Keratinocyte (primary cell): ENCODE measurements around the gene PCBD1. TPM values are rescaled to one million over a fixed set of nuclear protein-coding genes. Genes with fewer than 3 reads are reported as not detected.

Source experiments
- DNase-seq: peaks from one replicate; pipeline ENCODE4 v3.0.0-alpha.2; 2011; ENCODE audit warnings: low read depth, missing footprints, low spot score
- FAIRE-seq: peaks from 2 replicates; lab custom pipeline; 2011; peaks lifted over from hg19 to GRCh38; lab: Jason Lieb, UNC
- H2AFZ ChIP-seq: 2 replicates; pipeline ENCODE4 v1.6.0; 2012; ENCODE audit warnings: low read length, control low read depth, inconsistent platforms; ENCODE audit not compliant: control insufficient read depth
- H3K27ac ChIP-seq: 2 replicates; pipeline ENCODE4 v1.5.1; 2011; ENCODE audit warnings: low read length; ENCODE audit not compliant: control insufficient read depth, insufficient read depth
- H3K27me3 ChIP-seq: 3 replicates; pipeline ENCODE4 v1.6.0; 2011; ENCODE audit warnings: low read length; ENCODE audit not compliant: control insufficient read depth, insufficient read depth; ENCODE audit errors: extremely low read depth
- H3K36me3 ChIP-seq, 2 experiments: 2 replicates in 1 of 2; 3 replicates in 1 of 2; pipeline ENCODE4 v1.5.1; 2011; ENCODE audit warnings: low read length in 2 of 2, mild to moderate bottlenecking in 1 of 2; ENCODE audit not compliant: control insufficient read depth in 2 of 2, insufficient read depth in 2 of 2; ENCODE audit errors: extremely low read depth in 1 of 2
- H3K4me1 ChIP-seq: 3 replicates; pipeline ENCODE4 v1.5.1; 2011; ENCODE audit warnings: low read length; ENCODE audit not compliant: control insufficient read depth, insufficient read depth; ENCODE audit errors: extremely low read depth
- H3K4me2 ChIP-seq: 3 replicates; pipeline ENCODE4 v1.6.0; 2011; ENCODE audit warnings: low read depth, low read length; ENCODE audit not compliant: control insufficient read depth, insufficient read depth; ENCODE audit errors: extremely low read depth
- H3K4me3 ChIP-seq, 3 experiments: fragments of 200-600 bp in 1 of 3; sonication (generic) in 1 of 3; 2 replicates in 2 of 3; 3 replicates in 1 of 3; pipeline ENCODE4 v1.5.1; 2011 to 2016; ENCODE audit warnings: low read length in 3 of 3, mild to moderate bottlenecking in 3 of 3, control low read depth in 2 of 3, inconsistent platforms in 1 of 3, low read depth in 1 of 3, mixed read lengths in 1 of 3, mixed run types in 1 of 3, moderate library complexity in 1 of 3; ENCODE audit not compliant: control insufficient read depth in 2 of 3, insufficient read depth in 2 of 3; ENCODE audit errors: extremely low read depth in 1 of 3
- H3K79me2 ChIP-seq: 2 replicates; pipeline ENCODE4 v1.6.0; 2012; ENCODE audit warnings: low read length; ENCODE audit not compliant: control insufficient read depth, insufficient read depth
- H3K9ac ChIP-seq: 3 replicates; pipeline ENCODE4 v1.6.0; 2011; ENCODE audit warnings: low read length; ENCODE audit not compliant: control insufficient read depth, insufficient read depth; ENCODE audit errors: extremely low read depth
- H3K9me1 ChIP-seq: 3 replicates; pipeline ENCODE4 v1.6.0; 2011; ENCODE audit warnings: low read length; ENCODE audit not compliant: control insufficient read depth, insufficient read depth; ENCODE audit errors: extremely low read depth
- H3K9me3 ChIP-seq: 2 replicates; pipeline ENCODE4 v1.5.1; 2012; ENCODE audit warnings: low read depth, low read length; ENCODE audit not compliant: control insufficient read depth
- H4K20me1 ChIP-seq: 3 replicates; pipeline ENCODE4 v1.6.0; 2011; ENCODE audit warnings: low read length; ENCODE audit not compliant: control insufficient read depth, insufficient read depth; ENCODE audit errors: extremely low read depth
- EZH2 ChIP-seq: IDR thresholded peaks from one replicate; pipeline ENCODE4 v1.6.1; 2012; ENCODE audit warnings: inconsistent platforms, mild to moderate bottlenecking, low read length, moderate library complexity
- dilution Hi-C: fragments of 300-500 bp; cut with MboI; formaldehyde crosslinking; loops from one replicate; pipeline ENCODE4 v1.7.0; 2020; ENCODE audit warnings: low sequenced_read_pairs; ENCODE audit not compliant: extremely low pct_ligation_motif_present
- polyA plus RNA-seq, 5 experiments: library from polyadenylated mRNA; depleted of rRNA in 3 of 5; stranded (reverse) in 3 of 5; stranded (forward) in 1 of 5; unstranded in 1 of 5; fragments of >200 nt; gene quantifications; 1 replicate in 1 of 5; 2 replicates in 3 of 5; 3 replicates in 1 of 5; pipeline versions ENCODE4 v1.2.1 to v1.2.3, GENCODE V29; 2011 to 2012; ENCODE audit warnings: missing spikeins in 2 of 5, low read depth in 1 of 5, low replicate concordance in 1 of 5
- TF ChIP-seq, protein P1 (sequence below), 3 experiments: IDR thresholded peaks in 1 of 3; conservative IDR thresholded peaks in 1 of 3; optimal IDR thresholded peaks in 1 of 3; 2 replicates in 2 of 3; 3 replicates in 1 of 3; pipeline versions ENCODE3 to v1.5.1; 2011; ENCODE audit warnings: low read length in 3 of 3, mild to moderate bottlenecking in 3 of 3, moderate library complexity in 2 of 3, control low read depth in 1 of 3, inconsistent platforms in 1 of 3; ENCODE audit not compliant: insufficient read depth in 2 of 3; ENCODE audit errors: extremely low read depth in 1 of 3

PCBD1 gene
- polyA plus RNA-seq, 1 donor (not counting 4 experiments of a cell fraction or from before 2014, with no cell fraction given), result 41.5 TPM

DNA sequence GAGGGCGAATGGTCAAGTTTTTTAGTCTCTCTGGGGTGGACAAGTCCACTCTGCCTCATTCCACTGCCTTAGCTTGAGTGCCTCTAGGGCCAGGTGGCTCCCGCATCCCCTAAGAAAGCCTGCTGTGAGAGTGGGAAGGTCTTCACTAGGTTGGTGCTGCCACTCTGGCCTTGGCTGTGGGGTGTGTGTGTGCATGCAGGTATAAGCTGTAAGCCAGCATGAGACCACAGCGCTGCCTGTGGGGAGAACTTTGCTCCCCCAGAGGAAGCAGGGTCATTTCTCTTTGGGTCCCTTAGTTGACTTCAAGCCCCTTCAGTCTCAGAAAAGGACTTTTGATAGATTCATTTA is 25.5 kb upstream of the PCBD1 start:
- no peak overlapping the region for H3K9ac ChIP-seq
- FAIRE-seq (no peak), DNase-seq (no peak)
- H3K4me3 ChIP-seq, result no peak overlapping the region
- H3K79me2 ChIP-seq, result no peaks in the 10 kb centered on the region
- no peaks in the 10 kb centered on the region for H3K4me1 ChIP-seq
- no peak overlapping the region for H3K27ac ChIP-seq
- no peaks in the 10 kb centered on the region for H4K20me1 ChIP-seq
- peaks cover 21% of the 10 kb centered on the region for H3K27me3 ChIP-seq
- H2AFZ ChIP-seq, result no peak overlapping the region
- dilution Hi-C loops, result no loop called here
- TF ChIP-seq, protein P1, sequence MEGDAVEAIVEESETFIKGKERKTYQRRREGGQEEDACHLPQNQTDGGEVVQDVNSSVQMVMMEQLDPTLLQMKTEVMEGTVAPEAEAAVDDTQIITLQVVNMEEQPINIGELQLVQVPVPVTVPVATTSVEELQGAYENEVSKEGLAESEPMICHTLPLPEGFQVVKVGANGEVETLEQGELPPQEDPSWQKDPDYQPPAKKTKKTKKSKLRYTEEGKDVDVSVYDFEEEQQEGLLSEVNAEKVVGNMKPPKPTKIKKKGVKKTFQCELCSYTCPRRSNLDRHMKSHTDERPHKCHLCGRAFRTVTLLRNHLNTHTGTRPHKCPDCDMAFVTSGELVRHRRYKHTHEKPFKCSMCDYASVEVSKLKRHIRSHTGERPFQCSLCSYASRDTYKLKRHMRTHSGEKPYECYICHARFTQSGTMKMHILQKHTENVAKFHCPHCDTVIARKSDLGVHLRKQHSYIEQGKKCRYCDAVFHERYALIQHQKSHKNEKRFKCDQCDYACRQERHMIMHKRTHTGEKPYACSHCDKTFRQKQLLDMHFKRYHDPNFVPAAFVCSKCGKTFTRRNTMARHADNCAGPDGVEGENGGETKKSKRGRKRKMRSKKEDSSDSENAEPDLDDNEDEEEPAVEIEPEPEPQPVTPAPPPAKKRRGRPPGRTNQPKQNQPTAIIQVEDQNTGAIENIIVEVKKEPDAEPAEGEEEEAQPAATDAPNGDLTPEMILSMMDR (optimal IDR thresholded peaks at IDR 0.05 in 1 of 3, IDR thresholded peaks at IDR 0.05 in 1 of 3, conservative IDR thresholded peaks at IDR 0.05 in 1 of 3; ENCODE audit: extremely low read depth in 1 of 3, insufficient read depth in 2 of 3, low read length in 3 of 3), result no peak
- no peak for TF ChIP-seq EZH2
- H3K36me3 ChIP-seq, result no peaks in the 10 kb centered on the region
- H3K9me3 ChIP-seq, result no peaks in the 10 kb centered on the region
- no peak overlapping the region for H3K4me2 ChIP-seq
- no peaks in the 10 kb centered on the region for H3K9me1 ChIP-seq

- TF ChIP-seq, protein P1 (optimal IDR thresholded peaks at IDR 0.05 in 1 of 3, IDR thresholded peaks at IDR 0.05 in 1 of 3, conservative IDR thresholded peaks at IDR 0.05 in 1 of 3; ENCODE audit: extremely low read depth in 1 of 3, insufficient read depth in 2 of 3, low read length in 3 of 3), result no peak
- no peak for TF ChIP-seq EZH2
- peaks cover 19% of the 10 kb centered on the region for H3K27me3 ChIP-seq
- no peak overlapping the region for H3K9ac ChIP-seq
- DNase-seq, result no peak
- no peaks in the 10 kb centered on the region for H3K36me3 ChIP-seq
- H3K4me3 ChIP-seq, result no peak overlapping the region
- H3K27ac ChIP-seq, result no peak overlapping the region
- no peaks in the 10 kb centered on the region for H4K20me1 ChIP-seq
- no peaks in the 10 kb centered on the region for H3K9me3 ChIP-seq
- dilution Hi-C loops, result no loop called here
- no peak for FAIRE-seq
- no peaks in the 10 kb centered on the region for H3K9me1 ChIP-seq
- H2AFZ ChIP-seq, result no peak overlapping the region
- H3K4me1 ChIP-seq, result no peaks in the 10 kb centered on the region
- H3K79me2 ChIP-seq, result no peaks in the 10 kb centered on the region
- no peak overlapping the region for H3K4me2 ChIP-seq
These were observed 25.0 kb upstream of the PCBD1 start for GRCh38 chr10:70913191-70913892.
